NCI-H1092 treated with DMSO at 0.1 percent for 48 hours (cell line): ENCODE measurements around the gene TUBGCP2.

Source experiments
- DNase-seq: peaks from one replicate; lab custom pipeline; 2025; lab: John Stamatoyannopoulos, UW

TUBGCP2 gene

GRCh38 chr10:133343558-133343957, 34.9 kb upstream of the TUBGCP2 start:
- DNase-seq, result no peak

GRCh38 chr10:133342942-133343341, 34.3 kb upstream of the TUBGCP2 start:
- no peak for DNase-seq

- DNase-seq, result no peak
Observed at GRCh38 chr10:133341983-133342382, 33.3 kb upstream of the TUBGCP2 start.

GRCh38 chr10:133339708-133340380, 31.2 kb upstream of the TUBGCP2 start:
- no peak for DNase-seq

- DNase-seq, result no peak
Observed at GRCh38 chr10:133338080-133339071, 29.7 kb upstream of the TUBGCP2 start.

GRCh38 chr10:133337370-133337725, 28.7 kb upstream of the TUBGCP2 start:
- DNase-seq, result no peak

- no peak for DNase-seq
Observed at GRCh38 chr10:133336577-133337369, 28.1 kb upstream of the TUBGCP2 start, which contains the start of gene CALY. Gene CALY, minus strand, starts transcription at chr10:133336896. Its CDS starts 7,907 bp downstream, at chr10:133328989.

GRCh38 chr10:133336118-133336576, 27.5 kb upstream of the TUBGCP2 start:
- DNase-seq, result no peak

- no peak for DNase-seq
Observed at GRCh38 chr10:133335246-133336117, 26.8 kb upstream of the TUBGCP2 start.

- DNase-seq, result no peak
Observed at GRCh38 chr10:133334503-133335245, 26.0 kb upstream of the TUBGCP2 start.

- no peak for DNase-seq
Observed at GRCh38 chr10:133332936-133333699, 24.4 kb upstream of the TUBGCP2 start.

- DNase-seq, result peak; percentile 68
Observed at GRCh38 chr10:133329491-133330202, 21.0 kb upstream of the TUBGCP2 start.

GRCh38 chr10:133328358-133329343, 20.0 kb upstream of the TUBGCP2 start:
- no peak for DNase-seq

- no peak for DNase-seq
Observed at GRCh38 chr10:133327651-133328357, 19.1 kb upstream of the TUBGCP2 start.

- no peak for DNase-seq
Observed at GRCh38 chr10:133326745-133327650, 18.3 kb upstream of the TUBGCP2 start.

- no peak for DNase-seq
Observed at GRCh38 chr10:133326223-133326551, 17.5 kb upstream of the TUBGCP2 start.
